Right ventricle myocardium inferior (tissue), 1 donor: ENCODE data around the gene PPP1R14C. TPM values are rescaled to one million over a fixed set of nuclear protein-coding genes. Genes with fewer than 3 reads are reported as not detected.

ENCODE experiments used
- ATAC-seq: fragments of 200-7000 bp; cut with Tn5 transposase; one replicate; pipeline ENCODE4 v1.9.1; 2020; ENCODE audit warnings: mild to moderate bottlenecking, moderate library complexity
- DNase-seq: peaks from one replicate; pipeline ENCODE4 v3.0.0; 2021; ENCODE audit errors: missing footprints
- intact Hi-C: fragments of 100-400 bp; cut with DNase I; formaldehyde crosslinking; loops from one replicate; pipeline ENCODE4 v1.11.0; 2022
- total RNA-seq: library from RNA; stranded (reverse); fragmentation: NEBNext Ultra II Directional; extraction: Animal tissue kit (Norgen Biotek cat#: 25700); gene quantifications from one replicate; pipeline ENCODE4 v1.2.1, GENCODE V29; 2021
- donor health status: DM: no; HTN: yes; CAD: no; lungs with severe emphysema.

PPP1R14C gene
- total RNA-seq, 1 donor from 2014 or later, result 129 TPM

- ATAC-seq, result peak; percentile 22
- intact Hi-C loops, result loop anchor here (5.0 kb wide), 1 partner anchor 106 kb away; no protein-coding TSS in a partner anchor
- DNase-seq, result no peak
Observed at GRCh38 chr6:150252714-150253444, 110.0 kb downstream of the PPP1R14C start.

- no peak for DNase-seq
- intact Hi-C loops, result loop anchor here (5.0 kb wide), 1 partner anchor 106 kb away; no protein-coding TSS in a partner anchor
- ATAC-seq, result no peak
Observed at GRCh38 chr6:150253489-150253888, 110.6 kb downstream of the PPP1R14C start.

GRCh38 chr6:150254770-150255169 lies 111.9 kb downstream of the PPP1R14C start:
- intact Hi-C loops, result loop anchor here (5.0 kb wide), 1 partner anchor 107 kb away; no protein-coding TSS in a partner anchor
- DNase-seq (no peak), ATAC-seq (no peak)

DNA sequence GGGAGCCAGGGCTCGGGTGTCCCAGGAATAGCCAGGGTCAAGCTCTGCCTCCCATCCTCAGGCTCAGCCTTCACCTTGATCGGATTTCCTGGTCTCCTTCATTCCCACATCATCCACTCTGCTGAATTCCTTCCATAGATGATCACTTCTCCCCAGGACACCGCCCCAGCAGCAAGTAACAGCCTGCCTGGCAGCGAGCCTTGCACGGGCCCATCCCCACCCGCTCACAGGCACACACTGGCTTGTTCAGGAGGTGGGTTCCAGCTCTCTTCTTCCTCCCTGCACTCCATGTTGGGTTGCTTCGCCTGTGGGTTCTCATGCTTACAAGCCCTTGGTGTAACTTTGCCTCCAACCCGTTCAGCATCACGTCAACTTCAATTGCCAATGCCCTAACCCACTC lies 113.0 kb downstream of the PPP1R14C start:
- ATAC-seq (no peak), DNase-seq (no peak)
- intact Hi-C loops, result no loop called here

GRCh38 chr6:150256618-150257272 lies 113.9 kb downstream of the PPP1R14C start:
- ATAC-seq, result no peak
- intact Hi-C loops, result no loop called here

DNA sequence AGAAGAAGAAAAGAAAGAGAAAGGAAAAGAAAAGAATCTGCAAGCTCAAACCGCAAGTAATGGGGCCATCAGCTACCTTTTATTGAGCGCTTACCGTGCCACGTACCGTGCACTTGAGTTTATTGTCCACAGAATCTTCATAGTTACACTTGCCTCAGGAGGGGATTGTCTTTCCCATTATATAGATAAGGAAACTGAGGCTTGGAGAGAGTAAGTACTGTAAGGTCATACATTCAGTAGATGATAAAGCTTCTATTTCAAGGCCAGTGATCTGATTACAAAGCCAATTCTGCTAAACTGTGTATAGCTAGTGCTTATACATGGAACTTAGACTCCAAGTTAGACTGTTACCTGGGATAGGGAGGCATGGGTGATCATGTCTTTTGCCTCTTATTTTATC lies 115.5 kb downstream of the PPP1R14C start:
- no peak for ATAC-seq
- DNase-seq, result no peak
- intact Hi-C loops, result no loop called here

More at GRCh38 chr6:150256618-150257272, 113.9 kb downstream of the PPP1R14C start:
- DNase-seq, result no peak

DNA sequence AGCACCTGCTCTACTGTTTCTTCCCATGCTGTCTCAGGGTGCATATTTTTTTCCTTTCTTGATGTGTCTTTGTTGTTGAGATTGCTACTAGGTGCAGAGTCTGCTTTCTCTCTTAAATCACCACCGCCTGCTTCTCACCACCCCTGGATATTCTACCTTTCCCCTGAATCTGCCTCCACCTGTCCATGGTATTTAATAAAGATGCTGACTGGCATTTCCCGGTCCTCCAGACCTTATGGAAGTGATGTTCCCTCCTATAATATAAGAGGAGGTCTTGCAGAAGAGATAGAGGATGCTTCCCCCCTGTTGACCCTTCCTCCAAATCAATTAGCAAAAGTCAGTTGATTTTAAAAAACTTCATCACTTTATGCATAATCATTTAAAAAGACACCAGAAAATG lies 118.1 kb downstream of the PPP1R14C start:
- intact Hi-C loops, result no loop called here
- ATAC-seq, result no peak
- DNase-seq, result no peak

DNA sequence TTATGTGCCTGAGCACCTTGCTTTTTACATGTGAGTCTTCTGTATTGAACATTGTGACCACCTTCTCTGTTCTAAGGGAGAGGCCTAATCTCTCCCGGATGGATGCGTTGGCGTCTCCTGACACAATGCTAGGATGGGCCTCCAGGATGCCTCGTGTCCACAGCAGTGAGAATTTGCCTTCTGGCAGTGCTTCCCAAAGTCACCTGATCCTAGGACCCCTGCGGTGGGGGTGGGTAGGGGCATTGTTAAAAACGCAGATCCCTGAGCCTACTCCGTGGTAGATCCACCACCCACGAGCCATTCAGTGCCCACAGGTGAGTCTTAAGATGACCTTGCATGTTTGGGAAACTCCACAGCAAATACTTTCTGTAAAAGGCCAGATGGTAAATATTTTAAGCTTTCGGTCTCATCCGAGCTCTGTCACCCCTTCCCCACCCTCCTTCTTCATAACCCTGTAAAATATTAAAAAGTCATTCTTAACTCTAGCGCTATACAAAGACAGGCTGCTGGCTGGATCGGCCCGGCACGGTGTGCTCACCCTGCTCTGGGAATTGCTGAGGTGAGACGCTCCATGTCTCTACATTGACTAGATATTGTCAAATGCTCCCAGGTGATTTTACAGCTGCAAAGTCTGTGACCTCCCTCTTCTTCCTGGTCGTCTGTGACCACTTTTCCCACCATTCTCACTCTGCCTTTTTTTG lies 119.3 kb downstream of the PPP1R14C start:
- intact Hi-C loops, result no loop called here
- ATAC-seq (no peak), DNase-seq (peak; percentile 45)

DNA sequence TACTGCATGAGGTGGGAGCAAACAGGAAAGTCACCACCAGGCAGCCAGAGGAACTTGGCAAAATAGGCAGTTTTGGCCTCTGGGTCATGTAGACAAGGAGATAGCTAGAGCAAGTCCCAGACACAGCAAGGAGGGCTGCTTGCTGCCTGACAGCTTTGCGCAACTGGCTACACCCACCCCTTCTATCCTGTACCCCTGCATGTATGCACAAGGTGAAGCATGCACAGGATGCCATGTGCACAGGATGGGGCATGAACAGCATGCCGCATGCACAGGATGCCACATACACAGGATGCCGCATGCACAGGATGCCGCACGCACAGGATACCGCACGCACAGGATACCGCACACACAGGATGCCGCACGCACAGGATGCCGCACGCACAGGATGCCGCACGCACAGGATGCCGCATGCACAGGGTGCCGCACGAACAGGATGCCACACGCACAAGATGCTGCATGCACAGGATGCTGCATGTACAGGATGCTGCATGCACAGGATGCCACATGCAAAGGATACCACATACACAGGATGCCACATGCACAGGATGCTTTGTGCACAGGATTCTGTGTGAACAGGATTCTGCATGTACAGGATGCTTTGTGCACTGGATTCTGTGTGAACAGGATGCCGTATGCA lies 121.0 kb downstream of the PPP1R14C start:
- intact Hi-C loops, result no loop called here
- ATAC-seq, result no peak

DNA sequence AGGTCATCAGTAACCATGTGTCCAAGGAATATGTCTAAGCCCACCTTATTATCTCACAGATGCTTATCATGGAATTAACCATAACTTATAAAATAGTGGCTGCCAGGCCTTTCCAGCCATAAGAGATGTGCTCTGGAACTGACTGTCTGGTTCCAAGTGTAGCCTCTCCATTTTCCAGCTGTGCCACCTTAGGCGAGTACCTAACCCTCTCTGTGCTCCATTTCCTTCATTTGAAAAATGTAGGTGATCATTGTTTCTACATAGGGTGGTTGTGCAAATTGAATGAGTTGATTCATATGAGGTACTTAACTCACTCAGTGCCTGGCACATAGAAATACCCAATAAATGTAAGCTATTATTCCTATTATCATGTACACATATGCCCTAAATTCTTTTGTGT lies 123.5 kb downstream of the PPP1R14C start:
- DNase-seq (no peak), ATAC-seq (no peak)
- intact Hi-C loops, result no loop called here

More for the DNA sequence above, 121.0 kb downstream of the PPP1R14C start:
- DNase-seq, result no peak

DNA sequence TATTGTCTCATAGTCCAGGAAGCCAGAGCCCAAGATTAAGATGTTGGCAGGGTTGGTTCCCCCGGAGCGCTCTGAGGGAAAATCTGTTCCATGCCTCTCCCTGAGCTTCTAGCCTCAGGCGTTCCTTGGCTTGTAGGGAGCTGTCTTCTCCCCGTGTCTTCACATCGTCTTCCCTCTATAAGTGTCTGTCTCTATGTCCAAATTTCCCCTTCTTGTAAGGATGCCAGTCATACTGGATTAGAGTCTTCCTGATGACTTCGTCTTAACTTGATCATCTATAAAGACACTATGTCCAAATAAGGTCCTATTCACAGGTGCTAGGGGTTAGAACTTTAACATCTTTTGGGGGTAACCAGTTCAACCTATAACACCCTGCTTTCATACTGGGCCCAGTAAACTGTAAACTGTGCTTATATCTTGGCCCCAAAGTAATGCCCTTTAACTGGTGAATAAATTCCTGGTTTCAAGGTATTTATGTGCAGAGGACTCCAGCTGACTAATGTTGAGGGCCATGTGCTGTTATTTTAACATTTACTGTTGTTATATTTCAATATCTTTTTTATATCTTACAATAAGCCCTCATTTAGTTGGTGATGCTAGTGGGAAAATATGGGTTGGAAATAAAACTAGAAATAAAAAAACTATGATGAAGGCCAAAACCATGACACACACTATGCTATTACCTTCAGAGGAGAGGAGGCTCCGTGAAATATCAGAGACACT lies 124.3 kb downstream of the PPP1R14C start:
- DNase-seq, result no peak
- ATAC-seq, result no peak
- intact Hi-C loops, result no loop called here

GRCh38 chr6:150267686-150268561 lies 125.1 kb downstream of the PPP1R14C start:
- intact Hi-C loops, result no loop called here
- ATAC-seq (no peak), DNase-seq (no peak)

GRCh38 chr6:150269130-150269856 lies 126.4 kb downstream of the PPP1R14C start:
- ATAC-seq (no peak), DNase-seq (no peak)
- intact Hi-C loops, result no loop called here

GRCh38 chr6:150269857-150270223 lies 127.0 kb downstream of the PPP1R14C start:
- intact Hi-C loops, result no loop called here
- ATAC-seq (no peak), DNase-seq (no peak)

GRCh38 chr6:150270330-150271052 lies 127.6 kb downstream of the PPP1R14C start:
- no peak for ATAC-seq
- intact Hi-C loops, result no loop called here
- DNase-seq, result no peak

DNA sequence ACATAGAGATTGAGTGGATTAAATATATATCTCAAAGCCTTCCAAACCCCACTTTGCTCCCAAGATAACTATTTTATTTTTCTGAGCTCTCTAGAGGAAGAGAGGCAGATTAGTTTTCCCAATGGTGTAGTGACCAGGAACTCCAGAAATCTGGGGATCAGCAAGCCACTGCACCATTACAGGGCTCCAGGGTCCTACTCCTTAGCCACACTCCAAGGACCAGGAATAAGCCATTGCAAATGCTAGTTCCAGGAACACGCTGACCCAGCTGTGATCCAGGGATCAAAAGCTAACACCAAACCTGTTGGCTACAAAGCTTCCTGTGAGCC lies 128.3 kb downstream of the PPP1R14C start:
- DNase-seq, result no peak
- intact Hi-C loops, result no loop called here
- ATAC-seq, result no peak
